Measurements from ENCODE around the gene KLHDC9. TPM values are rescaled to one million over a fixed set of nuclear protein-coding genes. Genes with fewer than 3 reads are reported as not detected.

The KLHDC9 gene
- total and polyA plus RNA-seq, 9 of the 15 experiments (the other 6 are each of a cell fraction or from before 2014, with no cell fraction given), result not detected

GRCh38 chr1:161133220-161133740 lies 35.1 kb downstream of the KLHDC9 start (continued):
- TF ChIP-seq RERE (CRISPR knock-in tag; IDR thresholded peaks at IDR 0.05; ENCODE audit: borderline replicate concordance) (no peak), PYGO2 (tag; IDR thresholded peaks at IDR 0.05) (no peak), ZBTB33 (CRISPR knock-in tag; IDR thresholded peaks at IDR 0.05) (no peak), HNRNPH1 (optimal IDR thresholded peaks at IDR 0.05; ENCODE audit: low read depth, low read length) (no peak), ZNF311 (CRISPR knock-in tag; IDR thresholded peaks at IDR 0.05) (no peak), EWSR1 (IDR thresholded peaks at IDR 0.05; ENCODE audit: borderline replicate concordance, low read depth, partially characterized antibody) (no peak), SMAD2 (IDR thresholded peaks at IDR 0.05; ENCODE audit: low read depth, low read length) (no peak), NR4A1 (CRISPR knock-in tag; IDR thresholded peaks at IDR 0.05) (no peak), NR4A1 (tag; IDR thresholded peaks at IDR 0.05) (no peak), BRD9 (IDR thresholded peaks at IDR 0.05; ENCODE audit: low read depth, partially characterized antibody) (peak; percentile 5), TAL1 (IDR thresholded peaks at IDR 0.05) (no peak), MAX (CRISPR knock-in tag; IDR thresholded peaks at IDR 0.05) (no peak), ATF3 (IDR thresholded peaks at IDR 0.05) (no peak), ATF3 (CRISPR knock-in tag; conservative IDR thresholded peaks at IDR 0.05) (0 out of 2 replicates have a peak, but pooled peaks have one; percentile 9), HBP1 (CRISPR knock-in tag; IDR thresholded peaks at IDR 0.05) (peak; percentile 1; the same call in 1 of the 2 replicates), ZBTB8A (IDR thresholded peaks at IDR 0.05; ENCODE audit: partially characterized antibody) (no peak), ATF1 (CRISPR knock-in tag; IDR thresholded peaks at IDR 0.05) (no peak), ATF1 (tag; IDR thresholded peaks at IDR 0.05) (no peak), POLR2AphosphoS5 (IDR thresholded peaks at IDR 0.05; ENCODE audit: control insufficient read depth, insufficient read depth, low read depth, low read length) (no peak), KDM1A (IDR thresholded peaks at IDR 0.05) (peak; percentile 34 to 54; a peak in 3 of 4 replicates)

Data from K562 (cell line).